Measurements from ENCODE around the gene PNLDC1. TPM values are rescaled to one million over a fixed set of nuclear protein-coding genes. Genes with fewer than 3 reads are reported as not detected.
"Not testable (repeated sequence)": the region's sequence is repeated elsewhere in the genome, so short reads cannot be mapped to it uniquely, and the experiment has no call there.

PNLDC1 gene
- polyA plus RNA-seq, 3 donors = 0.14 to 0.35 (median 0.24) TPM

GRCh38 chr6:159836718-159837490, 36.8 kb downstream of the PNLDC1 start:
- DNase-seq (ENCODE audit: extremely low read depth in 1 of 11, low read depth in 9 of 11, low spot score in 4 of 11) = no peak

- DNase-seq (ENCODE audit: extremely low read depth in 1 of 11, low read depth in 9 of 11, low spot score in 4 of 11) = no peak
Measured at GRCh38 chr6:159837511-159837910, 37.4 kb downstream of the PNLDC1 start.

- no peak for DNase-seq (ENCODE audit: extremely low read depth in 1 of 11, low read depth in 9 of 11, low spot score in 4 of 11)
Measured at GRCh38 chr6:159838020-159838744, 38.1 kb downstream of the PNLDC1 start.

GRCh38 chr6:159842035-159842434, 42.0 kb downstream of the PNLDC1 start:
- DNase-seq (ENCODE audit: extremely low read depth in 1 of 11, low read depth in 9 of 11, low spot score in 4 of 11) = no peak

GRCh38 chr6:159844737-159845645, 44.9 kb downstream of the PNLDC1 start:
- no peak for DNase-seq (ENCODE audit: extremely low read depth in 1 of 11, low read depth in 9 of 11, low spot score in 4 of 11)

GRCh38 chr6:159848552-159848951, 48.5 kb downstream of the PNLDC1 start:
- not testable (repeated sequence) for DNase-seq (ENCODE audit: extremely low read depth in 1 of 11, low read depth in 9 of 11, low spot score in 4 of 11)

- DNase-seq (ENCODE audit: extremely low read depth in 1 of 11, low read depth in 9 of 11, low spot score in 4 of 11) = not testable (repeated sequence)
Measured at GRCh38 chr6:159849851-159850250, 49.8 kb downstream of the PNLDC1 start.

- DNase-seq (ENCODE audit: extremely low read depth in 1 of 11, low read depth in 9 of 11, low spot score in 4 of 11) = no peak
Measured at GRCh38 chr6:159852877-159853276, 52.8 kb downstream of the PNLDC1 start.

- no peak for DNase-seq (ENCODE audit: extremely low read depth in 1 of 11, low read depth in 9 of 11, low spot score in 4 of 11)
Measured at GRCh38 chr6:159853754-159854153, 53.7 kb downstream of the PNLDC1 start.

GRCh38 chr6:159854959-159855358, 54.9 kb downstream of the PNLDC1 start:
- no peak for DNase-seq (ENCODE audit: extremely low read depth in 1 of 11, low read depth in 9 of 11, low spot score in 4 of 11)

GRCh38 chr6:159858259-159858658, 58.2 kb downstream of the PNLDC1 start:
- no peak for DNase-seq (ENCODE audit: extremely low read depth in 1 of 11, low read depth in 9 of 11, low spot score in 4 of 11)

GRCh38 chr6:159860482-159860881, 60.4 kb downstream of the PNLDC1 start:
- DNase-seq (ENCODE audit: extremely low read depth in 1 of 11, low read depth in 9 of 11, low spot score in 4 of 11) = no peak

GRCh38 chr6:159862103-159862502, 62.0 kb downstream of the PNLDC1 start:
- no peak for DNase-seq (ENCODE audit: extremely low read depth in 1 of 11, low read depth in 9 of 11, low spot score in 4 of 11)

- peak; percentile 33 to 66 (median 53) for DNase-seq (ENCODE audit: extremely low read depth in 1 of 11, low read depth in 9 of 11, low spot score in 4 of 11)
Measured at GRCh38 chr6:159863341-159863740, 63.3 kb downstream of the PNLDC1 start.

- no peak for DNase-seq (ENCODE audit: extremely low read depth in 1 of 11, low read depth in 9 of 11, low spot score in 4 of 11)
Measured at GRCh38 chr6:159865226-159865920, 65.3 kb downstream of the PNLDC1 start.

- no peak for DNase-seq (ENCODE audit: extremely low read depth in 1 of 11, low read depth in 9 of 11, low spot score in 4 of 11)
Measured at GRCh38 chr6:159866286-159867247, 66.5 kb downstream of the PNLDC1 start.

Measured in renal cortex interstitium (tissue), 11 donors.